SKM-1 (cell line): ENCODE data around the gene SKOR2.

Experiments used
- DNase-seq: peaks from one replicate; lab custom pipeline; 2025; ENCODE audit not compliant: unreplicated experiment; lab: John Stamatoyannopoulos, UW

SKOR2 gene

DNA sequence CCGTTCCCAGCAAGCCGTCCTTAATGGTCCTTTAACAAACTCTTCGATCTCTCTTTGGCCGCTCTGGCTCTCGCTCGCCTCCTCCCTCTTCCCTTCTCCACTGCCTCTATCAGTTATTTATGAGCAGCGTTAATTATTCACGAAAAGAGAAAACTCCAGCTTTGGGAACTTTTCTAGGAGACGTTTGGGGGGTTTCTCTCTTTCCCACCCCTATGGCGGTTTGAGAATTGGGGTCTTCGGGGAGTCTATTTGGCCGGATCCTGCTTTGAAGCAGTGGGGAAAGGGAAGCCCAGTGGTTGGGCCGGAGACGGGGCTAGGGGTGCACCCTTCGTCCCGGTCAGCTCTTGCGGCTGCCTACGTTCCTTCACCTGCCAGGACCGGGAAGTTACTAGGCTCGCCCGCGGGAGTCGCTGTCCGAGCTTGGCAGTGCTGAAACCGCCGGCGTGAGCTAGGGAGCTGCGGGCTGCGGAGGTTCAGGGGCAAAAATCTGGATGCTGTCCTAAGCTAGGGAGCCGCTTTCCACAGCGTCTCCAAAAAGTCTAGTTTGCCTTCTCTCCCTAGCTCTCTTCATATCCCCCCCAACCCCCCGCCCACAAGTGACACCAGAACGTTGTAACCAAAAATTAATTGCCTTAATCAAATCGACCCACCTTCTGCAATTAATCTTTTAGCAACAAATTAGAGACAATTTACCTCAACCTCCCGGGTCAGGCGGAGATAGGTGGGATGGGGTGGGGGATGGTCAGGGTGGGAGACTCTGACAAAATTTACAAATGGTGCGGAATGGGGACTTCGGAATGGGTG is 8.9 kb upstream of the SKOR2 start:
- no peak for DNase-seq

GRCh38 chr18:47254341-47254939 is 3.0 kb upstream of the SKOR2 start:
- no peak for DNase-seq

- DNase-seq: no peak
Measured at GRCh38 chr18:47253101-47253654, 1.7 kb upstream of the SKOR2 start.

DNA sequence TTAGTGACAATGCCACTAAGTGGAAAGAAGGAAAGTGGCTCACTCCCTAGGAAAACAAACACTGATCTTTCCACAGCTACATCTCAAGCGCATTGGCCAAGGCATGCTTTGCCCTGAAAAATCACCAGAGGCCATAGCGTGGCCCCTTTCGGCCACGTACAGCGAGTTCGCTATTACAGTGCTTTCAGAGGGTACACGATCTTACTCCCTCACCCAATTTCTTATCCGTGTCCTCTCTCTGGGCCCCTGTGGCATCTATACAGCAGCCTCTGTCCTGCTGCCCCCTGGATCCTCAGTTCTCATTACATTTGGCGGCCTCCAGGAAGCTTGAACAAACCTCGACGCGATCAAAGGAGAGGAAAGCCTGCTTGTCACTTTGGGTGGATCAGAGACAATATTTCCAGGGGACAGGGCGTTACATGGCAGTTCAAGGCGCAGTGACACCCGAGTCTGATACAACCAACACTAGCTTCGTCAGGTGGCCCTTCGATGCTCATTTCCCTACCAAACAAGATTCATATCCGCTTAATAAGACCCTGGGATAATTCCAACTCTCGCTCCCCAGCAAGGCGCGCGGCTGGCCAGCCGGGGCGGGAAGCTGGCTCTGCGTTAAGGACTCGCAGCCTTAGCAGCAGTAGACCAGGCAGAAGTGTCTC is 941 bp downstream of the SKOR2 start:
- no peak for DNase-seq

- DNase-seq: no peak
Measured at GRCh38 chr18:47249314-47249981, 2.0 kb downstream of the SKOR2 start.

DNA sequence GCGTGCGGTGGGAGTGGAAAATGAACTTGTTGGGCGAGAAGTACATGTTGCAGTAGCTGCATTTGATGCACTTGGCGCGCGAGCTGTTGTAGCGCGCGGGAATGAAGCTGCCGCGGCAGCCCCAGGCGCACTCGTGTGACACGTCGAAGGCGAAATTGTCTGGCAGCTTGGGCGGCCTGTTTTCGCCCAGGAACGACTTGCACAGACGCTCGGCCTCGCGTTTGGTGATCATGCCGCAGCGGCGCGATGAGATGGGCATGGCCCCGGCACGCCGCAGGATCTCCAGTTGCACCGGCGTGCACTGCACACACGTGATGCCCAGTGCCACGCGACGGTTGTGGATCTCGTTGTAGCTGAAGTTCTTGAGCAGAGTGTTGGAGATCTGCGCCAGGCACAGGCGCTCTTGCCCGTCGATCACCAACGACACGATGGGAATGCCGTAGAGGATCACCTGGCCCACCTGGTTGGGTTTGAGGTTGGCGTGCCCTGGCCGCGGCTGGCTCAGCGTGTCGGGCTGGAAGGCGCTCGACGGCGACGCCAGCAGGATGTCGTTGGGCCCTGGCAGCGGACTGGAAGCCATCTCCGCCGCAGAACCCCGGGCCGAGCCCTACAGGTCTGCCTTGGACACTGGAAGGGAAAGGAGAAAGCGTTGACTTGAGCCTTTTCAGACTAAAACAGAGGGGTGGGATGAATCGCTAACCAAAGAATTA is 2.7 kb downstream of the SKOR2 start:
- no peak for DNase-seq

- DNase-seq: no peak
Measured at GRCh38 chr18:47248115-47248603, 3.3 kb downstream of the SKOR2 start.

DNA sequence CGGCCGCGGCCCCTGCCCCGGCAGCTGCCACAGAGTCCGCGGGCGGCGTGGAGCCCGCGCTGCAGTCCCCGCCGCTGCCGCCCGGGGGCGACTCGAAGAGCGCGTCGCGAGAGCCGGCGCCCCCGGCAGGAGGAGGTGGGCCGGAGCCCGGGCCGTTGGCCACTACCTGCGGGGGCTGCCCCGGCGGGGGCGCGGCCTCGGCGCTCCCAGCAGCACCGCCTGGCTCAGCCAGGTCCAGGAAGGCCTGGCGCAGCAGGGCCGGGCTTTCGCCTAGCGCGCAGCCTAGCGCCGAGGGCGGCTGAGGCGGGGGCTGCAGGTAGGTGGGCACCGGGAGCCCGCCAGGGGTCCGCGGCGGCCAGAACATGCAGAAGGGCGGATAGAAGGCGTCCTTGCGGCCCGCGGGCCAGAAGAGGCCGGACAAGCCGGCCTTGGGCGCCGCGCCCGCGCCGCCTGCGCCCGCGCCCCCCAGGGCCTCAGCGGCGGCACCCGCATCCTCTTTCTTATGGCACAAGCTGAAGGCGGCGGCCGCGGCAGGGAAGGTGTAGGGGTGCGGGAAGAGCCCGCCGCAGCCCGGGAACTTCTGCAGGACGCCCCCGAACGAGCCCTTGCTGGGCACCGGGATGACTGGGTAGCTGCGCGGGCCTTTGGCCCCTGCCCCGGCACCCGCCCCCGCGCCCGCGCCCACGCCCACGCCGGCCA is 3.9 kb downstream of the SKOR2 start:
- DNase-seq: no peak

- no peak for DNase-seq
Measured at GRCh38 chr18:47247036-47247415, 4.4 kb downstream of the SKOR2 start.

DNA sequence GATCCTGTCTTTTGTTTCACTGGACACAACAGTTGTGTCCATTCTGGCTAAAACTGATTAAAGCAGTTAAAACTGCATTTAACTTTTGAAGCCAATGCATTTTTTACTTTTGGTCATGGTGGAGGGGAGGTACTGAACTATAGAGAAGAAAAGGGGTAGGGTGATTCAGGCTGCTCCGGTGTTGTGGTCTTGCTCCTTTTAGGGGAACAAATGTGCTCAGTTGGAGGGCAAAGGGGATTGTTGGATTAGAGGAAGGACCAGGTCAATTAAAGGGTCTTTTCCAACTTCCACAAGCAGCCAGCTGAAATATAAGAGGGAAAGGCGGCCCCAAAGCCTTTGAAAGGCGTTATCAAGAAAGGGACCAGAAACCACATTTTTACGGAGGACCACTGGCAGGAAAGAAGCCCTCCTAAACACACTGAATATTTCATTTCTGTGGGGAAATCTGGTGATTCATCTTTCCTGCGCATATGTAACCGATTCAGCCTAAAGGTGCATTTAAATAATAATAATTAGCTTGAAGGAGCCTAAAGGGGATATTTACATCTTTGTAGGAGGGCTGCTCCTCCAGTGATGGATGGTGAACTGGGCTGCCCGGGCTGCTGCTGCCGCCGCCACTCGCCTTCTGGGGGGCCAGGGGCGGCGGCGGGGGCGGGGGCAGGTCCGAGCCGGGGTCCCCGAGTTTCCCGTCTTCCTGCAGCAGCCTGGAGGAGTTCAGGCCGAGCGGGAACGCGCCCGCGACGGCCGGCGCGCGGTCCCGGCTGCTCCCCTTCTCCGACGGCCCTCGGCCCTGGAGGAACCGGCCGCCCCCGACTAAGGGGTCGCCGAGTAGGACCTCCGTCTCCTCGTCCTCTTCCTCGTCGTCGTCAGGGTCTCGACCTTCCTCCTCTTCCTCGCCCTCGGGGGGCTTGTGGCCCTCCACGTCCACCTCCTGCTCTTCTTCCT is 5.2 kb downstream of the SKOR2 start:
- DNase-seq: no peak

DNA sequence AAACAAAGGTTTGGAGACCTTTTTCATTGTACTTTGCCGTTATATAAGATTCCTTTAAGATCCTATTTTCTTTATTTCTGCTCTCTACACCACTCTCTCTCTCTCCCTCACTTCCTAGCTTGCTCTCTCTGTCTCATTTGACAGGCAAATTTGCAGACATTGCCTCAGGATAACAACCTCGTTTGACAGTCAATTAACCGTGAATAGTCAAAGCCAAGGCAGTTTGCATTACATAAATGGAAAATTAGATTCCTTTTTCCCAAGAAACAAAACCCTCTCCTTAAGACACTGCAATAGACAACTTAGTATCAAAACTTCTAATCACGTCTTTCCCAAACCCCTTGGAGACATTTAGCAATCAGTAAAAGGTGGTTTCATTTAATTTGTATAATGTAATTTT is 7.4 kb downstream of the SKOR2 start:
- no peak for DNase-seq

GRCh38 chr18:47235096-47235495 is 16.4 kb downstream of the SKOR2 start:
- DNase-seq: no peak

- no peak for DNase-seq
Measured at GRCh38 chr18:47226660-47227059, 24.8 kb downstream of the SKOR2 start.

GRCh38 chr18:47215554-47216138 is 35.8 kb downstream of the SKOR2 start:
- no peak for DNase-seq

DNA sequence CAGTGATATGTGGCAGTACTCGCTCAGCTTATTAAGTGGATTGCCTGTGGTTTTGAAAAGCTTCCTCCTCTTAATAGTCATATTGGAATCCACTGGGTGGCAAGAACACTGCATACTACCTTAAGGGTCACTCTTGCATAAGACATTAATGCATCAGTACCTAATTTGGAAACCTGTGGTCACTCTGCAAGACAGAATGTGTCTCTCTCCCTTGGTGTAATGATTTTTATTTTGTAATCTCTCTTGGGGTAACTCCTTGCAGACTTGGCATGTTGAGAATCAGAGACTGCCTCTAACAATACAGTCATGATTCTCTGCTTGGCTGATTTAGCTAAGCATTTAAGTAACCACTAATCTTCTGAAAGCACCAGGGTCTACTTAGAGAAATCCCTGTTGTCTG is 42.3 kb downstream of the SKOR2 start:
- no peak for DNase-seq

DNA sequence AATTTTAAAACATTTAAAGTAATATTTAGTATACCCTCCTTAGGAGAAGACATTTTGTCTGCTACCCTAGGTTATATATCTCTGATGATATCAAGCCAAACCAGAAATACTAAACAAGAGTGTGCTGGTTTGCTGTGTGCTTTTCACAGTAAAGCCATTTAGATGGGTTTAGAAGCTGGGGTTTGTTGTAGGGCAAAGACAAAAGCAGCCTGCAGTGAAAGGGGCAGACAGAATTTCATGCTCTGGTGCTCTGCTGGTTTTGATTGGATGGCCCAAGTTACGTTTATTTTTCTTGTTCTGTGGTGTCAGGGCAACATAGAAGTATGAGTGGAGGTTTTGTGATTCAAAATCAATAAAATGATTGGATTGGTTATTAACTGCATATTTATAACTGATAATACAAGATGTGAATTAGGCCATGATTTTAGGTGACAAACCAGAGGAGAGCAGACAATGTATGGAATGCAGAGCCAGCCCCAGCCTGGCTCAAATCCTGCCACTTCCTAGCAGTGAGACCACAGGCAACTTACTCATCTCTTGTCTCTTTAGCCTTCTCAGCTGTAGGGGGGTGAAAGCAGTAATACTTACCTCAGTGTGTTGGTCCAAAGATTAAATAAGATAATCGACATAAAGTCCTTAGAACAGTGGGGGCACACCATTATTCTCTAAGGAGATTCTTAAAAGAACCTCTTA is 44.4 kb downstream of the SKOR2 start:
- no peak for DNase-seq

DNA sequence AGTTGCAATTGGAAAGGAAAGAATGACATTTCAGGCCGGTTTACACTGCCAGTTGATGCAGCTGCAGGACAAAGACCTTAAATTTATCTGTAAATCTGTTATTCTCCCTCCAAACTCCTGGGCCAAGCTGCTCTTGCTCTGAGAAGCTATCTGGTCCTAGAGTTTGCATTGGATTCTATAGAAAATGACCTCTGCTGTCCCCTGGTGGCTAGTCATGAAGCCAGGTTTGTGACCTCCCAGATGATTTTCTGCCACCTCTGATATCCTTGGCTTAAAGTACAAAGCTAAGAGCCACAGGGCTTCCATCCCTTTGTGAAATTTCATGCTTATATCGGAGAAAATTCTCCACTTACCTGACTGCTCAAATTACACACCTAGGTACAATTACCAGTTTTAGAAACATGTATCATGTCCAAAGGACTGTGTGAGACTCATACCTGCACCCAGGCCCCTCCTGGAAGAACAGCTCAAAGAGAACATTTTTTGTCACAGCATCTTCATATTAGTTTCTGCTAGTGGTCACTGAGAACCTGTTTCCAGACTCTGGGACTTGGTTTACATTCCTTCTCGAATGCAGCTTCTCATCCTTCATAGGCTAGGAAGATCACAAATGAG is 46.4 kb downstream of the SKOR2 start:
- DNase-seq: no peak
